ENCODE results near the gene CLINT1.

GRCh38 chr5:157744051-157745011, 114.6 kb downstream of the CLINT1 start:
- no peak for TF ChIP-seq ZNF146 (CRISPR knock-in tag; IDR thresholded peaks at IDR 0.05; ENCODE audit: unreplicated experiment)
- no peak for TF ChIP-seq CTCF (IDR thresholded peaks at IDR 0.05 in 2 of 3, conservative IDR thresholded peaks at IDR 0.05 in 1 of 3; ENCODE audit: insufficient read depth in 2 of 3, low read depth in 1 of 3, low read length in 3 of 3)
- no peak for TF ChIP-seq ZNF253 (CRISPR knock-in tag; conservative IDR thresholded peaks at IDR 0.05)
- no peak for TF ChIP-seq ATF3 (IDR thresholded peaks at IDR 0.05)
- no peak for TF ChIP-seq ATF3 (CRISPR knock-in tag; conservative IDR thresholded peaks at IDR 0.05)
- TF ChIP-seq HMG20A (CRISPR knock-in tag; conservative IDR thresholded peaks at IDR 0.05): no peak
- peak; percentile 57 for TF ChIP-seq GATA2 (CRISPR knock-in tag; IDR thresholded peaks at IDR 0.05)
- TF ChIP-seq NFRKB (IDR thresholded peaks at IDR 0.05; ENCODE audit: low read depth): no peak
- TF ChIP-seq EGR1 (conservative IDR thresholded peaks at IDR 0.05): 0 out of 2 replicates have a peak, but pooled peaks have one; percentile 11
- TF ChIP-seq MEIS2 (IDR thresholded peaks at IDR 0.05; ENCODE audit: partially characterized antibody): peak; percentile 76

All from K562 (cell line).